Heart left ventricle (tissue), 13 donors: ENCODE results near the gene RNF144B.

ENCODE experiments used
- CTCF ChIP-seq, 12 donors: fragments of 200-600 bp; sonication (generic) in 4 of 12; IDR thresholded peaks; one replicate each; pipeline versions ENCODE4 v1.5.0 to v1.8.0; 2018 to 2022; ENCODE audit warnings: antibody characterized with exemption in 12 of 12, mild to moderate bottlenecking in 5 of 12
- POLR2A ChIP-seq, 2 donors: fragments of 450-650 bp; IDR thresholded peaks; one replicate each; pipeline ENCODE4 v1.6.1; 2017; ENCODE audit warnings: antibody characterized with exemption in 2 of 2, mild to moderate bottlenecking in 2 of 2, moderate library complexity in 2 of 2
- donor health status: ischemic (EF 13 %, LVEDD 7.1; RV severe dilation, severe dysfunction).
- donor health status: DM: no; HTN: yes; CAD: no.
- donor health status: DM: no; HTN: no; CAD: no.
- donor health status: ischemic (EF 25% LVEDD 6.9; RV normal size, moderate dysfunction).
- donor health status: ischemic (EF 25% LVEDD 5.7; RV mildly dilated, moderate dysfunction).
- donor health status: ischemic (EF 35%, LVEDD 5.7; RV mildly dilated, moderate dysfunction).
- donor health status: nonischemic (EF 11% LVEDD 7.7; RV severe dilation, severe dysfunction).
- donor health status: DM: yes; HTN: yes; CAD: no.
- donor health status: PGD.
- donor health status: ischemic (EF 29% LVEDD 5.4; RV normal size, mild dysfunction).
- donor health status: nonischemic (EF 23%, LVEDD 6.1; RV moderate dilation, normal function).

- no peak for TF ChIP-seq CTCF (IDR thresholded peaks at IDR 0.05)
- TF ChIP-seq POLR2A (IDR thresholded peaks at IDR 0.05), result no peak
These were observed 86.6 kb downstream of the RNF144B start for GRCh38 chr6:18473755-18474154.
